Brain microvascular endothelial cell (primary cell): Measurements from ENCODE around the gene SH3GL1.
A peak's percentile ranks its signal among the peaks of the same experiment; 100 is the strongest.
"Not testable (repeated sequence)": the region's sequence is repeated elsewhere in the genome, so short reads cannot be mapped to it uniquely, and the experiment has no call there.

Source experiments
- DNase-seq: peaks from one replicate; pipeline ENCODE4 v3.0.0-alpha.2; 2020
- H3K27ac ChIP-seq: fragments of 250-450 bp; sonication (Bioruptor Pico); 2 replicates; pipeline ENCODE4 v1.5.1; 2020; ENCODE audit warnings: mild to moderate bottlenecking, moderate library complexity
- H3K27me3 ChIP-seq: fragments of 250-450 bp; sonication (Bioruptor Pico); replicated peaks from 2 replicates; pipeline ENCODE4 v1.5.1; 2020; ENCODE audit warnings: mild to moderate bottlenecking
- H3K36me3 ChIP-seq: fragments of 250-450 bp; sonication (Bioruptor Pico); replicated peaks from 2 replicates; pipeline ENCODE4 v1.5.1; 2020; ENCODE audit warnings: mild to moderate bottlenecking
- H3K4me3 ChIP-seq: 2 replicates; pipeline ENCODE4 v1.5.1; 2011; ENCODE audit warnings: low read depth, mild to moderate bottlenecking, control low read depth, low read length, moderate library complexity
- in situ Hi-C: cut with HindIII; loops from 2 replicates; pipeline ENCODE4 v1.10.0; 2017; ENCODE audit warnings: low sequenced_read_pairs, low pct_ligation_motif_present
- TF ChIP-seq, protein P1 (sequence below): IDR thresholded peaks from 2 replicates; pipeline ENCODE4 v1.5.1; 2011; ENCODE audit warnings: low read depth, mild to moderate bottlenecking, moderate library complexity, low read length, control low read depth, inconsistent platforms; ENCODE audit errors: missing control alignments

Gene SH3GL1

DNA sequence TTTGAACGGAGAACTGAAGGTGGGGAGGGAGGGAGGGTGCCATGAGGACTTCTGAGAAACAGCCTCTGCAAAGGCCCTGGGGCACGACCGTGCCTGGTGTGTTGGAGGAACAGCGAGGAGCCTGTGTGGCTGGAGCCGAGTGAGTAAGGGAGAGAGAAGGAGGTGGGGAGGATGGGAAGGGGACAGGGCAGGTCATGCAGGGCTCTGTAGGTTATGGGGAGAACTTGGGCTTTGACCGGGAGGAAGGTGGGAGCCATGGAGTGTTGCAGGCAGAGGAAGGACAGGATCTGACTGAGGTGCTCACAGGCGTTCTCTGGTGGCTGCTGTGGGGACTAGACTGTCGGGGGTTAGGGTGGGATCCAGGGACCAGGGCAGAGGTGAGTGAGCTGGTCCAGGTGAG lies 50.2 kb downstream of the SH3GL1 start:
- TF ChIP-seq, protein P1, sequence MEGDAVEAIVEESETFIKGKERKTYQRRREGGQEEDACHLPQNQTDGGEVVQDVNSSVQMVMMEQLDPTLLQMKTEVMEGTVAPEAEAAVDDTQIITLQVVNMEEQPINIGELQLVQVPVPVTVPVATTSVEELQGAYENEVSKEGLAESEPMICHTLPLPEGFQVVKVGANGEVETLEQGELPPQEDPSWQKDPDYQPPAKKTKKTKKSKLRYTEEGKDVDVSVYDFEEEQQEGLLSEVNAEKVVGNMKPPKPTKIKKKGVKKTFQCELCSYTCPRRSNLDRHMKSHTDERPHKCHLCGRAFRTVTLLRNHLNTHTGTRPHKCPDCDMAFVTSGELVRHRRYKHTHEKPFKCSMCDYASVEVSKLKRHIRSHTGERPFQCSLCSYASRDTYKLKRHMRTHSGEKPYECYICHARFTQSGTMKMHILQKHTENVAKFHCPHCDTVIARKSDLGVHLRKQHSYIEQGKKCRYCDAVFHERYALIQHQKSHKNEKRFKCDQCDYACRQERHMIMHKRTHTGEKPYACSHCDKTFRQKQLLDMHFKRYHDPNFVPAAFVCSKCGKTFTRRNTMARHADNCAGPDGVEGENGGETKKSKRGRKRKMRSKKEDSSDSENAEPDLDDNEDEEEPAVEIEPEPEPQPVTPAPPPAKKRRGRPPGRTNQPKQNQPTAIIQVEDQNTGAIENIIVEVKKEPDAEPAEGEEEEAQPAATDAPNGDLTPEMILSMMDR, result no peak
- in situ Hi-C loops, result no loop called here
- H3K27me3 ChIP-seq, result no peaks in the 10 kb centered on the region
- H3K36me3 ChIP-seq, result no peaks in the 10 kb centered on the region
- DNase-seq, result no peak
- H3K27ac ChIP-seq, result no peak overlapping the region
- no peak overlapping the region for H3K4me3 ChIP-seq

- DNase-seq, in situ Hi-C loops: not testable (repeated sequence)
Measured at GRCh38 chr19:4349225-4349624, 51.1 kb downstream of the SH3GL1 start.

GRCh38 chr19:4347521-4347920 lies 52.8 kb downstream of the SH3GL1 start:
- in situ Hi-C loops, result no loop called here
- H3K36me3 ChIP-seq, result no peaks in the 10 kb centered on the region
- no peak overlapping the region for H3K4me3 ChIP-seq
- TF ChIP-seq, protein P1, result no peak
- DNase-seq, result no peak
- H3K27ac ChIP-seq, result no peak overlapping the region
- H3K27me3 ChIP-seq, result no peaks in the 10 kb centered on the region

More at GRCh38 chr19:4349225-4349624, 51.1 kb downstream of the SH3GL1 start:
- H3K27ac ChIP-seq, H3K36me3 ChIP-seq, H3K4me3 ChIP-seq, H3K27me3 ChIP-seq: not testable (repeated sequence)

DNA sequence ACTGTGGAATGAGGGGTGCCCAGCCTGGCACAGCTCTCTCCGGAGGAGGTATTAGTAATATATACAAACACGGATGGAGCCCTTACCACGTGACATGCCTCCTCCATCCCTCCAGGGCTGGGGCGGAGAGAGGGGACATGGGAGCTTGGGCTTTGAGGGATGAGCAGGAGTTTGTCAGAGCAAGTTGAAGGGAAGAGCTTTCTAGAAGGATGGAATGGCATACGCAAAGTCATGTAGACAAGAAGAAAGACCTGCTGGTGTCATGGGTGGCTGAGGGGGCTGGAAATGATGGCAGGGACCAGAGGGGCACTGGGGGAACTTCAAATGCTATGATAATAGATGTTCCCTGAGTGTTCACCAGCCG lies 54.3 kb downstream of the SH3GL1 start:
- Histone ChIP-seq H3K36me3 (no peaks in the 10 kb centered on the region), H3K4me3 (no peak overlapping the region), H3K27me3 (no peaks in the 10 kb centered on the region), H3K27ac (no peak overlapping the region)
- no peak for DNase-seq
- in situ Hi-C loops, result no loop called here
- TF ChIP-seq, protein P1, result no peak

DNA sequence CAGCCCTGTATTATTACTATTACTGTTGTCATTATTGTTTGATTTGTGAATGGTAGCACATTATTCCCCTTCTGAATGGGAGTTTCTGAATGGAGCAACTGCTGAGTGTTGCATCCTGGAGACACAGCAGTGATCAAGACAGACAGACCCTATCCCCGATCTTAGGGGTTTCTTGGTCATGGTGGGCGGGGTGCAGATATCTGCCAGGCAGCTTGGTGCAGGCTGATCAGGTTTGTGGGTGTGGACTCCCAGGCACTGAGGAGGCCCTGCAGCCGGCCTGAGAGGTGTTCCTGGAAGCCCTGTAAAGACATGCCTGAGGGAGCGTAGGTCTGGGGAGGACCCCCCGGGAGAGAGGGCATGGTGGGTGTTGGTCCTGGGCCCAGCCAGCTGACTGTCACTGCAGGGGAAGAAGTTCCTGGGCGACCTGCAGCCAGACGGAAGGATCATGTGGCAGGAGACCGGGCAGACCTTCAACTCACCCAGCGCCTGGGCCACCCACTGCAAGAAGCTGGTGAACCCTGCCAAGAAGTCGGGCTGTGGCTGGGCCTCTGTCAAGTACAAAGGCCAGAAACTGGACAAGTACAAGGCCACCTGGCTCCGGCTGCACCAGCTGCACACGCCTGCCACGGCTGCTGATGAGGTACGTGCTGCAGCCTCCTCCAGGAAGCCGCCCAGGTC lies 54.9 kb downstream of the SH3GL1 start:
- H3K4me3 ChIP-seq, result no peak overlapping the region
- no peak for DNase-seq
- in situ Hi-C loops, result no loop called here

DNA sequence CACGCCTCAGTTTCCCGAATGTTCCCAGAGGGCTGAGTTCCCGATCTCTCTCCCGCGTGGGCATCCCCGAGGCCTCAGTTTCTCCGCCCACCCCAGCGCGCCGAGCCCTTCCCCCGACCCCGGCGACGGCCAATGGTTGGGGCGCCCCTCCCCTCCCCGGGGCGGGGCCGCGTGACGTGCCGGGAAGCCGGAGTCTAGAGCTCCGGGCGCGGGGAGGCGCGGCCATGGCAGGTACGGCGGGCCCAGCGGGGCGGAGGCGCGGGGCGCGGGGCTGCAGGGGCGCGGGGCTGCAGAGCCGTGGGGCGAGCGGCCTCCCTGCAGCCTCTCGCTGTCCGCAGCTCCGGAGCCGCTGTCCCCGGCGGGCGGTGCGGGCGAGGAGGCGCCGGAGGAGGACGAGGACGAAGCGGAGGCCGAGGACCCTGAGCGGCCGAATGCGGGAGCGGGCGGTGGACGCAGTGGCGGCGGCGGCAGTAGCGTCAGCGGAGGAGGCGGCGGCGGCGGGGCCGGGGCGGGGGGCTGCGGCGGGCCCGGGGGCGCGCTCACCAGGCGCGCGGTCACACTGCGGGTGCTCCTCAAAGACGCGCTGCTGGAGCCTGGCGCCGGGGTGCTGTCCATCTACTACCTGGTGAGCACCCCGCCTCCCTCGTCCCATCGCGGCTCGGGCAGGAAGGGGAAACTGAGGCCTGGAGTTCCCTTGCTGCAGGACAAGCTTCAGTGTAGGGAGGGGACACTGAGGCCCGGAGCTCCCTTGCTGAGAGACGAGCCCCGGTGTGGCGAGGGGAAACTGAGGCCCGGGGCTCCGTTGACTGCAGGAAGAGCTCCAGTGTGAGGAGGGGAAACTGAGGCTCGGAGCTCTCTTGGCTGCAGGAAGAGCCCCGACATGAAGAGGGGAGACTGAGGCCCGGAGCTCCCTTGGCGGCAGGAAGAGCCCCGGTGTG lies 56.7 kb downstream of the SH3GL1 start, which contains the start of gene MPND:
MPND (plus strand) TSS at position 193 of the 938 bp plus-strand sequence; CDS start at position 225, 32 bp downstream.
- in situ Hi-C loops, result no loop called here
- H3K27me3 ChIP-seq, result no peaks in the 10 kb centered on the region
- TF ChIP-seq, protein P1, result no peak
- peak within 1 kb of the TSS; percentile 67 for H3K4me3 ChIP-seq
- H3K36me3 ChIP-seq, result no peaks in the 10 kb centered on the region
- DNase-seq, result peak; percentile 63
- H3K27ac ChIP-seq, result peak within 1 kb of the TSS; percentile 46

More for the DNA sequence above, 54.9 kb downstream of the SH3GL1 start:
- no peak overlapping the region for H3K27ac ChIP-seq
- TF ChIP-seq, protein P1, result no peak
- H3K36me3 ChIP-seq, result no peaks in the 10 kb centered on the region
- no peaks in the 10 kb centered on the region for H3K27me3 ChIP-seq
